IPS-NIHi11 (cell line): ENCODE results near the gene KRTAP10-1.

Source experiments
- DNase-seq: peaks from one replicate; pipeline ENCODE4 v3.0.0; 2012; ENCODE audit warnings: mixed read lengths, low spot score

The KRTAP10-1 gene

GRCh38 chr21:44547656-44548331 is 7.8 kb upstream of the KRTAP10-1 start:
- DNase-seq = no peak

DNA sequence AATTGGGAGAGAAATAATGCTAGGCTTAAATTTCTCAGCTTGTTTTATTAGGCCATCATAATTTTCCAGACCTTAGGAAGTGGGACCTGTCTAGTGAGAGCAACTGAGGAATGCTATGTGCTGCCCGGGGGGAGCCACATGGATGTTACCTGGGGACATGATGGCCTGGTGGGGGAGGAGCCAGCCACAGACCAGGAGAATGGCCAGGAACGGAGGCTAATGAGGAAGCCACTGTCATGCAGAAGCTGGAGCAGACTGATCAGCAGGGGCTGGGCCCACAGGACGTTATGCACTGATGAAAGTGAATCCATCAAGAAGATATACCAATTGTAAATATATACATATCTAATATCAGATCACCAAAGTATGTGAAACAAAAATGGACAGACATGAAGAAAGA is 4.6 kb upstream of the KRTAP10-1 start:
- no peak for DNase-seq

GRCh38 chr21:44542716-44543115 is 2.7 kb upstream of the KRTAP10-1 start:
- DNase-seq = no peak

DNA sequence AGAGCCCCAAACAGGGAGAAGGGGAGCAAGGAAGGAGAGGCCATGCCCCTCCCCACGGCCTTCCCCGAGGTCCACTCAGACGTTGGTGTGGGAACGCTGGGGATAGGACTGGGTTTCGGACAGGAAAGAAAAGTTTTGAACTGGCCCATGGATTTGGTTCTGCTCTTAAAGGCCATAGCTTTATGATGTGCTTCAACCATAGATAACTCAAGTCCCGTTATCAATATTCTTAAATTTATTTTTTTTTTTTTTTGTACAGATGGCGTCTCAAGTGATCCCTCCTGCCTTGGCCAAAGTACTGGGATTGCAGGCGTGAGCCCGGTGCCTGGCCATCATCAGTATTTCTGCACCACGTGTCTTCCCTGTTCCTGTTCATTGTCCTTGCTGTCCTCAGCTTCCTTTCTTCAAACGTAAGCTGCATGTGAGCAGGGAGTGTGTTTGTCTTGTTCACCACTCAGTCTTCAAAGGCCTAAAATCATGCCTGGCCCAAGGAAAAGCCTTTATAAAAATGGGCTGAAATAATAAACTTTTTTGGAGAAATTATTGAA is 820 bp upstream of the KRTAP10-1 start:
- DNase-seq = no peak

DNA sequence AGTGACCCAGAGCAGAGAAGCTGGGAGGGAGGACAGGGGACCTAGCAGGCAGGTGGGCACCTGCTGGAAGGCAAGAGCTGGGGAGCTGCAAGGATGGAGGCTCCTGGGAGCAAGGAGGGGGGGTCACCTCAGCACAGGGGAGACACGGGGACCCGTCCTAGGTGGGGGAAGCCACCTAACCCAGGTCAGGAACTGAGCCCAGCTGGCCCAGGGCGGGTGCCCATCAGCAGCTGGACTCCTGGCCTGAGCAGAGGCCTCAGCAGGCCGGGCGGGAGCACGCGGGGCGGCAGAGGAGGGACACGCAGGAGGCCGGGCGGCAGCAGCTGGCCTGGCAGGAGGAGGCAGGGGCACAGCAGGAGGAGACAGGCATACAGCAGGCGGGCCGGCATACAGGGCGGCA is 949 bp downstream of the KRTAP10-1 start:
- DNase-seq = no peak

DNA sequence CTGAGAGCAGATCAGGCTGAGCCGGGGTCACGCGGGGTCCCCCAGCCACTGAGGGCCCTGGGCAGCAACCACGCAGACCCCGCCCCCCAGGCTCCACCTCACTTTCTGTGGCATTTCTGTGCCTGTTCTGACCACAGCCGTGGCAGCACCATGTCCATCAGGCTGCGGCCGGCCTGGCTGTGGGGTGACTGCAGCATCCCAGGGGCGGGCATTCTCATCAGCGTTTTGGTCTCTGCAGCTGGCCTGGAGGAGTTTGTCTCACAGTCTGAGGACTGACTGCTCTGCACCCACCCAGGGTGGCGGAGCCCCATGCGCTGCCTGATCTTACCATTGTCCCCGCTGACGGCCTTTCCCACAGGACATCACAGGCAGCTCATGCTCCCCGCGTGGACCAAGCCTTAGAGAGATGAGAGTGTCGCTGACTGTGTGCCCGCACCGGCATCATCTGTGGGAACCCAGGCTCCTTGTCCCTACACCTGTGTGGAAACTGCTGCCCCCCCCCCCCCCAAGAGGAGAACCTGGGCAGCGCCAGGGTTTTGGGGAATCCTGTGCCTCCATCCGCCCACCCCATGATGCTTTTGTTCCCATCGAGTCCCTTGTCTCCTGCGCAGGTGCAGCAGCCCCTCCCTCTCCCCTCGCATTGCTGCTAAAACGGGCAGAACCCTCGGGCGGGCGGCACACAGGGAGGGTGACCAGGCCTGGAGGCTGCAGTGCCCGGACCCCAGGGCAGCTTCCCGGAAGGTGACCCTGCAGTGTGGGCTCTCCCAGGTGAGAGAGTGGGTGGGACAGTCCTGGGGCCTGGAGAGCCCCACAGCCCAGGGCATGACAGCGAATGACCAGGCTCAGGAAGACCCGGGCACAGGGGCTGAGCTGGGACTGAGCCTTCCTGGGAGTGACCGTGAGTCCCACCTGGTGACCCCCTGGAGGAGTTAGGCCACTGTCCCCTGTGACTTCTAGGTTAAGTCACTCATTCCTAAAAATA is 1.8 kb downstream of the KRTAP10-1 start:
- DNase-seq = no peak

- DNase-seq = no peak
Observed at GRCh38 chr21:44535963-44536362, 4.0 kb downstream of the KRTAP10-1 start.

DNA sequence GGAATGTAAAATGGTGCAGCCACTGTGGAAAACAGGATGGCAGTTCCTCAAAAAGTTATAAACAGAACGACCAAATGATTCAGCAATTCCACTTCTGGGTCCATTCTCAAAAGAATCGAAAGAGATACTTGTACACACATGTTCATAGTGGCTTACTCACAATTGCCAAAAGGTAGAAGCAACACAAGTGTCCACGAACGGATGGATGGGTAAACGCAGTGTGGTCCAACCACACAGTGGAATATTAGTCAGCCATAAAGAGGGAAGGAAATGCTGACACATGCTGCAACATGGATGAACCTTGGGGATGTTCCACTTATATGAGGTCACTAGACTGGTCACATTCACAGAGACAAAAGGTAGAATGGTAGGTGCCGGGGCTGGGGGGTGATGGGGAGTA is 5.3 kb downstream of the KRTAP10-1 start:
- no peak for DNase-seq

GRCh38 chr21:44533891-44534627 is 5.9 kb downstream of the KRTAP10-1 start:
- peak; percentile 79 for DNase-seq

- no peak for DNase-seq
Observed at GRCh38 chr21:44533121-44533890, 6.7 kb downstream of the KRTAP10-1 start.

- DNase-seq = no peak
Observed at GRCh38 chr21:44532712-44533111, 7.3 kb downstream of the KRTAP10-1 start.

- DNase-seq = no peak
Observed at GRCh38 chr21:44531606-44532564, 8.1 kb downstream of the KRTAP10-1 start.

DNA sequence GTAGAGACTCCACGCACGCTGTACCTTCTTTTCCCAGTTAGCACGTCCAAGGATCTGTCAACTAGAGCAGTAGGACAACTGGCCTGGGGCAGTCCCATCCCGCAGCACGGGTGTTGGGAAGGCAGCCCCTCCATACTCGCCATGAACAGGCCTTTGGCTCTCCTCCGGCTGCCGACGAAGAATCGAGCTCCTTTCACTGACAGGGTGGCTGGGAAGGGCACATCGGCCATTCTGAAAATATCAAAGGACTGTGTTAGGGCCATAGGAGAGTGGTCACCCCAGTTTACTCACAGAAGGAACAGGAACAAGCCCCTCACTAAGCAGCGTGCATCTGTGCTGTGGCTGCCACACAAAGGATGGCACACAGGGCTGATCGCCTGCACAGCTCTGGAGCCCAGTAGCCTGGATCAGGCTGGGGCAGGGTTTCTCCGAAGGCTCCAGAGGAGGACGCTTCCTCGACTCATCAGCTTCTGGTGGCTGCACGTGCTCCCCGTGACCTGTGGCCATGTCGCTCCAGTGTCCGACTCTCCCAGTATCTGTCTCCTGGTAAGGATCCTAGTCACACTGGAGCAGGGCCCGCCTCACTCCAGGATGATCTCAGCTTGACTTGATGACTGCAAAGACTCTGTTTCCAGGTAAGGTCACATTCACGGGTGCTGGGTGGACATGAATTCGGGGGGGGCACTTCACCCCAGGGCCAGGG is 8.9 kb downstream of the KRTAP10-1 start:
- DNase-seq = no peak

GRCh38 chr21:44530221-44530902 is 9.6 kb downstream of the KRTAP10-1 start:
- DNase-seq = no peak

GRCh38 chr21:44529503-44530125 is 10.4 kb downstream of the KRTAP10-1 start:
- DNase-seq = no peak

DNA sequence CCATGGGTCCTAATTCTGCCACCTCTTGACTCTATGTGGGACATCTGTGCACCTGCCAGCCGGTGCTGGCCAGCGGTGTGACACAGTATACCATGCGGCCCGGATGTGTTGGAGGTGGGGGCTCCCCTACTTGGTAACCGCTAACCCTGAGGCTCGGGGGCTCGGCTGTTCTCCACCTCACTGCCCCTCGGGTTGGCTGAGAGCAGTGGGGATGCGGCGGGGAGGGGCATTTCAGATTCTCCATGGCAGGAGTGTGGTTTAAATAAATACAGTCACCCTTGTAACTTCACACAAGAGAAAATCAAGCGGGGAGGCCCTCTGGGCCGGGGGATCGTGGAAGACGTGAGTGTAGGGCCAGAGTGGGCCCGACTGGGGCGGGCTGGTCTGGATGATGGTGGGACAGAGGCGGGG is 11.0 kb downstream of the KRTAP10-1 start:
- no peak for DNase-seq

GRCh38 chr21:44528634-44528995 is 11.4 kb downstream of the KRTAP10-1 start:
- DNase-seq = no peak

- DNase-seq = no peak
Observed at GRCh38 chr21:44527983-44528633, 11.9 kb downstream of the KRTAP10-1 start.
